Neural crest cell (in vitro differentiated cells): ENCODE results near the gene HOXD10. TPM values are rescaled to one million over a fixed set of nuclear protein-coding genes. Genes with fewer than 3 reads are reported as not detected.

ENCODE experiments used
- DNase-seq: peaks from one replicate; pipeline ENCODE4 v3.0.0; 2021; ENCODE audit warnings: low read depth, mixed read lengths, low spot score
- H3K27ac Mint-ChIP-seq: one replicate; pipeline ENCODE4 v1.8.0; 2021; ENCODE audit warnings: mild to moderate bottlenecking, mixed read lengths; ENCODE audit not compliant: unreplicated experiment
- H3K27me3 Mint-ChIP-seq: 2 replicates; pipeline ENCODE4 v1.8.0; 2021; ENCODE audit warnings: low read depth, mild to moderate bottlenecking, mixed read lengths
- H3K36me3 Mint-ChIP-seq: 2 replicates; pipeline ENCODE4 v1.8.0; 2021; ENCODE audit warnings: low read depth, mild to moderate bottlenecking, mixed read lengths
- H3K4me1 Mint-ChIP-seq: 2 replicates; pipeline ENCODE4 v1.8.0; 2021; ENCODE audit warnings: mixed read lengths
- H3K4me3 Mint-ChIP-seq: one replicate; pipeline ENCODE4 v1.8.0; 2021; ENCODE audit warnings: mild to moderate bottlenecking, mixed read lengths
- H3K9me3 Mint-ChIP-seq: 2 replicates; pipeline ENCODE4 v1.8.0; 2021; ENCODE audit warnings: mixed read lengths
- total RNA-seq: library from RNA; stranded (reverse); gene quantifications from 2 replicates; pipeline ENCODE4 v1.2.1, GENCODE V29; 2021
- TF ChIP-seq, protein P1 (sequence below): fragments of 200-600 bp; sonication (generic); conservative IDR thresholded peaks from 2 replicates; pipeline ENCODE4 v1.5.0; 2021; ENCODE audit warnings: antibody characterized with exemption, mild to moderate bottlenecking

HOXD10 gene
- total RNA-seq, 1 donor from 2014 or later, result not detected

DNA sequence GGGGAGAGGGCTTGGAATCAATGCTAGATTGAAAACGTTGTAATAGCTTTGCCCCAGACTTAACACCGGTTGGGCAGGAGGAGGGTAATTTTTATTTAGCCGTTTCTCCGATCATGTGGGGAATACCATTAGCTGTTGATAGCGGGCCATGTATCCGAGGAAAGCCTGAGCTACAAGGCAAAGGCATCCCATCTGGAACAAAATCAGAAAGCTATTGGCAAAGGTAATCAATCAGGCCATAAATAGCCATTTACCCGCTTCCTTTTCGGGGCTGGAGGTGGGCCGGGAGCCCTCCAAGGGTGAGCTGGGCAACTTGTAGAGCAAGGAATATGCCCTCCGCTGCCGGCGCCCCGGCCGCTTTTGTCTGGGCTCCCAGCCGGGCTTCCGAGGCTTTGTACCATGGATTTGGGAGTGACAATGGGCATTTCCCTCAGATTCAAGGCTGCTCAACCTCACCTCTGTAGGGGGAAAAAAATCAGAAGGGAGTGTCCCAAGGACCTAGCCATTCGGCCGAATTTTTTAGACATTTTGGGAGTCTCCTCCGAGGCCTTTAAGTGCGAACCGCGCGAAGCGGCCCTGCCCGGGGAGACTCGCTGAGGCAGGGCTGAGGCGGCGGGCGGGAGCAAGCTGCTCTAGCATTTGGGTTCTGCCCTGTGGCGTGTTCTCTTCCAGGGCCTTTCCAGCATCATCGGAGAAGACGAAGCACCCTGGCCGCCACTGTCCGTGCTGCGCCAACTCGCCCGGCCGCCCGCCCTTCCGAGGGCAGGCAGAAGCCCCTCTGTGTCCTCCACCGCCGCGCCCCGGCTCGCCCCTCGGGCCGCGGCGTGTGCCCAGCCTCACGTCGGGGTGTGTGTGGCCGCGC lies 4.8 kb downstream of the HOXD10 start:
- Mint-ChIP-seq H3K36me3 (peaks cover 7% of the 10 kb centered on the region), H3K4me1 (no peaks in the 10 kb centered on the region), H3K27ac (no peak overlapping the region), H3K4me3 (peak overlapping the region; percentile 67), H3K27me3 (peaks cover 95% of the 10 kb centered on the region), H3K9me3 (peaks cover 6% of the 10 kb centered on the region)
- DNase-seq, result no peak
- TF ChIP-seq, protein P1, sequence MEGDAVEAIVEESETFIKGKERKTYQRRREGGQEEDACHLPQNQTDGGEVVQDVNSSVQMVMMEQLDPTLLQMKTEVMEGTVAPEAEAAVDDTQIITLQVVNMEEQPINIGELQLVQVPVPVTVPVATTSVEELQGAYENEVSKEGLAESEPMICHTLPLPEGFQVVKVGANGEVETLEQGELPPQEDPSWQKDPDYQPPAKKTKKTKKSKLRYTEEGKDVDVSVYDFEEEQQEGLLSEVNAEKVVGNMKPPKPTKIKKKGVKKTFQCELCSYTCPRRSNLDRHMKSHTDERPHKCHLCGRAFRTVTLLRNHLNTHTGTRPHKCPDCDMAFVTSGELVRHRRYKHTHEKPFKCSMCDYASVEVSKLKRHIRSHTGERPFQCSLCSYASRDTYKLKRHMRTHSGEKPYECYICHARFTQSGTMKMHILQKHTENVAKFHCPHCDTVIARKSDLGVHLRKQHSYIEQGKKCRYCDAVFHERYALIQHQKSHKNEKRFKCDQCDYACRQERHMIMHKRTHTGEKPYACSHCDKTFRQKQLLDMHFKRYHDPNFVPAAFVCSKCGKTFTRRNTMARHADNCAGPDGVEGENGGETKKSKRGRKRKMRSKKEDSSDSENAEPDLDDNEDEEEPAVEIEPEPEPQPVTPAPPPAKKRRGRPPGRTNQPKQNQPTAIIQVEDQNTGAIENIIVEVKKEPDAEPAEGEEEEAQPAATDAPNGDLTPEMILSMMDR, result no peak

DNA sequence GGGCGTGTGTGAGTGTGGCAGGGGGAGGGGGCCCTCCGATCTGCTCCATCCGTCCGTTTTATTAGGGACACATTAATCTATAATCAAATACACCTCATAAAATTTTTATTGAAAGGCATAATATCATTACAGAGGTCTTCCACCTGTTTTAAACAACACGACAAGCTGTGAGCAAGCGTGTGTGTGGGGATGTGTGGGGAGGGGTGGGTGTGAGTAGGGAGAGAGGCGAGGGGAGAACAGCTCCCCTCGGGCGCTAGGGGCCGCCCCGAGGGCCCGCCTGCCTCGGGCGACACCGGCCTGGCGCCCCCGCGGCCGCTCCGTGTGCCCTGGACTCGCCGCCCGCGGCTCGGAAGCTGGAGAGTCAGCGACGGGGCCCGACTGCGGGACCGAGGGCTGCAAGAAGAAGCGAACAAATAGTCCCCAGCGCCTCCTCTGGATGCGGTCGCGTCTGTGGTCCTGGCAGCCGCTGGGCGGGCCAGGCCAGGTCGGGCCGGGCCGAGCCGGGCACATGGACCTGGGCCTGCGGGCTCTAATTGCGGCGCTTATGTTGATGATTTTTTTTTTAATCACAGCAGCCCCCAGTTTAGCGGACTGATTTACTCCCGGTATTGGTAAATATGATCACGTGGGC lies 5.6 kb downstream of the HOXD10 start:
- Mint-ChIP-seq H3K4me3 (peak overlapping the region; percentile 73), H3K27me3 (peaks cover 95% of the 10 kb centered on the region), H3K9me3 (no peaks in the 10 kb centered on the region), H3K27ac (no peak overlapping the region), H3K4me1 (no peaks in the 10 kb centered on the region), H3K36me3 (peaks cover 4% of the 10 kb centered on the region)
- TF ChIP-seq, protein P1, result peak; percentile 11
- DNase-seq, result no peak

DNA sequence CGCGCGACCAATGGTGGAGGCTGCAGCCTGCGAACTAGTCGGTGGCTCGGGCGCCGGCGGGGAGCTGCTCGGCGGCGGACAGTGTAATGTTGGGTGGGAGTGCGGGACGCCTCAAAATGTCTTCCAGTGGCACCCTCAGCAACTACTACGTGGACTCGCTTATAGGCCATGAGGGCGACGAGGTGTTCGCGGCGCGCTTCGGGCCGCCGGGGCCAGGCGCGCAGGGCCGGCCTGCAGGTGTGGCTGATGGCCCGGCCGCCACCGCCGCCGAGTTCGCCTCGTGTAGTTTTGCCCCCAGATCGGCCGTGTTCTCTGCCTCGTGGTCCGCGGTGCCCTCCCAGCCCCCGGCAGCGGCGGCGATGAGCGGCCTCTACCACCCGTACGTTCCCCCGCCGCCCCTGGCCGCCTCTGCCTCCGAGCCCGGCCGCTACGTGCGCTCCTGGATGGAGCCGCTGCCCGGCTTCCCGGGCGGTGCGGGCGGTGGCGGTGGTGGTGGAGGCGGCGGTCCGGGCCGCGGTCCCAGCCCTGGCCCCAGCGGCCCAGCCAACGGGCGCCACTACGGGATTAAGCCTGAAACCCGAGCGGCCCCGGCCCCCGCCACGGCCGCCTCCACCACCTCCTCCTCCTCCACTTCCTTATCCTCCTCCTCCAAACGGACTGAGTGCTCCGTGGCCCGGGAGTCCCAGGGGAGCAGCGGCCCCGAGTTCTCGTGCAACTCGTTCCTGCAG lies 6.3 kb downstream of the HOXD10 start, which contains the start of gene HOXD9:
TSS of gene HOXD9 (plus strand) at position 37 of the 728 bp plus-strand sequence. CDS start at position 87, 50 bp downstream.
- H3K36me3 Mint-ChIP-seq, result peaks cover 4% of the 10 kb centered on the region
- TF ChIP-seq, protein P1, result no peak
- no peaks in the 10 kb centered on the region for H3K4me1 Mint-ChIP-seq
- H3K4me3 Mint-ChIP-seq, result peak within 1 kb of the TSS; percentile 73
- DNase-seq, result no peak
- no peaks in the 10 kb centered on the region for H3K9me3 Mint-ChIP-seq
- peaks cover 96% of the 10 kb centered on the region for H3K27me3 Mint-ChIP-seq
- H3K27ac Mint-ChIP-seq, result no peak within 1 kb of the TSS

DNA sequence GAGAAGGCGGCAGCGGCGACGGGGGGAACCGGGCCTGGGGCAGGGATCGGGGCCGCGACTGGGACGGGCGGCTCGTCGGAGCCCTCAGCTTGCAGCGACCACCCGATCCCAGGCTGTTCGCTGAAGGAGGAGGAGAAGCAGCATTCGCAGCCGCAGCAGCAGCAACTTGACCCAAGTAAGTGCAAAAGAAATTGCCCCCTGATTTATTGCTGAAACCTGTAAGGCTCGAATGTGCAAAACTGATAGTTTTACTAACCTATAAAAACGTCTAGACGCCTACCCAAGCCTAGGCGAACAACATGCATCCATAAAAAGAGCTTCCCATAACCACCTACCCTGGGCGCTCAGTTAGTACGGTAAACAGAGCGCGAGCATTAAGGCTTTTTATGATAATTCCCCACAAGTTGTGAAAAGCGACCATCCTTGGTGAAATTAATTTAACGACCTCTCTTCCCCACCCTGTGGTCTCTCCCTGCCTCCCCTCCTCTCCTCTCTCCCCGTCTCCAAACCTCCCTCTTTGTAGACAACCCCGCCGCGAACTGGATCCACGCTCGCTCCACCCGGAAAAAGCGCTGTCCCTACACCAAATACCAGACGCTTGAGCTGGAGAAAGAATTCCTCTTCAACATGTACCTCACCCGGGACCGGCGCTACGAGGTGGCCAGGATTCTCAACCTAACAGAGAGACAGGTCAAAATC lies 7.0 kb downstream of the HOXD10 start:
- Mint-ChIP-seq H3K9me3 (no peaks in the 10 kb centered on the region), H3K27ac (no peak overlapping the region)

More for the DNA sequence above, 7.0 kb downstream of the HOXD10 start:
- TF ChIP-seq, protein P1, result no peak
- H3K4me1 Mint-ChIP-seq, result peaks cover 6% of the 10 kb centered on the region
- peak overlapping the region; percentile 32 for H3K4me3 Mint-ChIP-seq
- H3K36me3 Mint-ChIP-seq, result peaks cover 4% of the 10 kb centered on the region
- DNase-seq, result no peak
- peaks cover 96% of the 10 kb centered on the region for H3K27me3 Mint-ChIP-seq
